Liver (tissue), 9 donors: ENCODE results near the gene CD200R1L. TPM values are rescaled to one million over a fixed set of nuclear protein-coding genes. Genes with fewer than 3 reads are reported as not detected.

Experiments used
- DNase-seq: peaks from one replicate; pipeline ENCODE4 v3.0.0-alpha.2; 2017; ENCODE audit warnings: low spot score
- H3K27ac ChIP-seq, 2 donors: one replicate each; pipeline ENCODE4 v1.7.0; 2013; ENCODE audit warnings: inconsistent platforms in 2 of 2, low read length in 2 of 2, control low read depth in 1 of 2, low read depth in 1 of 2, mild to moderate bottlenecking in 1 of 2
- H3K27me3 ChIP-seq, 4 donors: one replicate each; pipeline versions ENCODE4 v1.6.1 to v1.7.0; 2013; ENCODE audit warnings: low read length in 3 of 4, inconsistent platforms in 1 of 4, mild to moderate bottlenecking in 1 of 4, moderate library complexity in 1 of 4; ENCODE audit not compliant: control insufficient read depth in 4 of 4, insufficient read depth in 4 of 4
- H3K36me3 ChIP-seq, 4 donors: one replicate each; pipeline versions ENCODE4 v1.6.1 to v1.7.0; 2013; ENCODE audit warnings: low read length in 3 of 4, mild to moderate bottlenecking in 3 of 4, low read depth in 1 of 4, moderate library complexity in 1 of 4; ENCODE audit not compliant: control insufficient read depth in 4 of 4, insufficient read depth in 3 of 4
- H3K4me1 ChIP-seq, 4 donors: one replicate each; pipeline versions ENCODE4 v1.6.1 to v1.7.0; 2013; ENCODE audit warnings: low read length in 3 of 4, mild to moderate bottlenecking in 3 of 4, moderate library complexity in 1 of 4; ENCODE audit not compliant: control insufficient read depth in 4 of 4, insufficient read depth in 4 of 4
- H3K4me3 ChIP-seq, 3 donors: one replicate each; pipeline versions ENCODE4 v1.6.1 to v1.7.0; 2013; ENCODE audit warnings: low read length in 3 of 3, control low read depth in 1 of 3, low read depth in 1 of 3, mild to moderate bottlenecking in 1 of 3
- H3K9ac ChIP-seq, 2 donors: one replicate each; pipeline ENCODE4 v1.7.0; 2013; ENCODE audit warnings: low read length in 2 of 2, mild to moderate bottlenecking in 2 of 2, moderate library complexity in 2 of 2, control low read depth in 1 of 2, low read depth in 1 of 2
- H3K9me3 ChIP-seq, 4 donors: one replicate each; pipeline versions ENCODE4 v1.6.1 to v1.7.0; 2013; ENCODE audit warnings: low read length in 3 of 4; ENCODE audit not compliant: control insufficient read depth in 4 of 4
- ATF3 ChIP-seq: IDR thresholded peaks from 2 replicates; pipeline ENCODE4 v1.6.1; 2016; ENCODE audit warnings: antibody characterized with exemption
- CTCF ChIP-seq: fragments of 150-350 bp; IDR thresholded peaks from 2 replicates; pipeline ENCODE4 v1.5.1; 2017; ENCODE audit warnings: improper control_type of control experiment, low read depth, low read length; ENCODE audit not compliant: missing input control
- EGR1 ChIP-seq, 2 donors: IDR thresholded peaks; 2 replicates each; pipeline ENCODE4 v1.6.1; 2016 to 2018; ENCODE audit warnings: antibody characterized with exemption in 2 of 2, low read depth in 2 of 2
- FOXA1 ChIP-seq: IDR thresholded peaks from 2 replicates; pipeline ENCODE4 v1.6.1; 2016; ENCODE audit warnings: antibody characterized with exemption
- FOXA2 ChIP-seq: IDR thresholded peaks from 2 replicates; pipeline ENCODE4 v1.6.1; 2016; ENCODE audit warnings: antibody characterized with exemption
- GABPA ChIP-seq, 2 donors: IDR thresholded peaks in 1 of 2; conservative IDR thresholded peaks in 1 of 2; 2 replicates each; pipeline ENCODE4 v1.6.1; 2016; ENCODE audit warnings: antibody characterized with exemption in 2 of 2, mild to moderate bottlenecking in 1 of 2, moderate library complexity in 1 of 2
- HNF4A ChIP-seq, 2 donors: conservative IDR thresholded peaks; 2 replicates each; pipeline ENCODE4 v1.6.1; 2016; ENCODE audit warnings: antibody characterized with exemption in 2 of 2, mild to moderate bottlenecking in 2 of 2
- HNF4G ChIP-seq: IDR thresholded peaks from 2 replicates; pipeline ENCODE4 v1.6.1; 2016; ENCODE audit warnings: antibody characterized with exemption
- JUND ChIP-seq, 2 donors: IDR thresholded peaks; 2 replicates each; pipeline ENCODE4 v1.6.1; 2016; ENCODE audit warnings: antibody characterized with exemption in 2 of 2
- MAX ChIP-seq: IDR thresholded peaks from 2 replicates; pipeline ENCODE4 v1.6.1; 2016; ENCODE audit warnings: antibody characterized with exemption
- NR2F2 ChIP-seq: IDR thresholded peaks from 2 replicates; pipeline ENCODE4 v1.6.1; 2016; ENCODE audit warnings: antibody characterized with exemption
- RAD21 ChIP-seq, 2 donors: IDR thresholded peaks; 2 replicates each; pipeline ENCODE4 v1.6.1; 2016; ENCODE audit warnings: antibody characterized with exemption in 2 of 2, mild to moderate bottlenecking in 2 of 2
- REST ChIP-seq: IDR thresholded peaks from 2 replicates; pipeline ENCODE4 v1.6.1; 2016; ENCODE audit warnings: antibody characterized with exemption, mild to moderate bottlenecking
- RXRA ChIP-seq, 2 donors: IDR thresholded peaks; 2 replicates each; pipeline ENCODE4 v1.6.1; 2017 to 2018; ENCODE audit warnings: antibody characterized with exemption in 2 of 2, mild to moderate bottlenecking in 1 of 2
- SP1 ChIP-seq: IDR thresholded peaks from 2 replicates; pipeline ENCODE4 v1.6.1; 2018; ENCODE audit warnings: antibody characterized with exemption, mild to moderate bottlenecking
- TAF1 ChIP-seq: conservative IDR thresholded peaks from 2 replicates; pipeline ENCODE4 v1.6.1; 2016; ENCODE audit warnings: antibody characterized with exemption, mild to moderate bottlenecking
- WGBS: extraction: QIAGEN DNeasy Blood & Tissue Kit; methylation state at CpG from one replicate; pipeline ENCODE4 v1.1.7; 2013; 5-methylcytosine and 5-hydroxymethylcytosine counted together
- polyA plus RNA-seq, 2 donors: library from polyadenylated mRNA; stranded (reverse) in 1 of 2; unstranded in 1 of 2; fragments of 200-250 nt in 1 of 2; fragments of >200 nt in 1 of 2; fragmentation: Nextera tagmentation in 1 of 2; extraction: Ambion mirVana in 1 of 2; gene quantifications; one replicate each; pipeline versions ENCODE4 v1.2.1 to v1.2.3, GENCODE V29; 2013 to 2015
- total RNA-seq, 2 donors: library from RNA; depleted of rRNA; stranded (reverse); fragments of >200 nt; gene quantifications; one replicate each; pipeline ENCODE4 v1.2.3, GENCODE V29; 2014
- donor health status: healthy.
- donor health status: healthy.
- donor health status: healthy.
- donor health status: healthy.
- donor health status: healthy.

The CD200R1L gene
- total RNA-seq (not detected), polyA plus RNA-seq (not detected)

GRCh38 chr3:112846764-112847163, at the start of gene CD200R1L:
Gene CD200R1L (minus strand): TSS chr3:112846864. CDS start chr3:112829367, 17,497 bp downstream.
- no peak within 1 kb of the TSS for H3K9ac ChIP-seq
- 84% methylated on average over 2 of the region's 2 CpGs for WGBS
- H3K4me3 ChIP-seq: no peak within 1 kb of the TSS
- TF ChIP-seq SP1 (no peak), RXRA (IDR thresholded peaks at IDR 0.05) (no peak), NR2F2 (no peak), FOXA2 (no peak), CTCF (no peak), REST (no peak), GABPA (IDR thresholded peaks at IDR 0.05 in 1 of 2, conservative IDR thresholded peaks at IDR 0.05 in 1 of 2) (no peak), HNF4G (no peak)
- no peak within 1 kb of the TSS for H3K27ac ChIP-seq
- H3K27me3 ChIP-seq: no peaks in the 10 kb centered on the region
- H3K36me3 ChIP-seq: no peaks in the 10 kb centered on the region
- DNase-seq: no peak
- no peaks in the 10 kb centered on the region for H3K4me1 ChIP-seq
- peaks cover 2 to 5% (median 3%) of the 10 kb centered on the region in 4 donors for H3K9me3 ChIP-seq

GRCh38 chr3:112894258-112894657, 47.6 kb upstream of the CD200R1L start:
- no peaks in the 10 kb centered on the region for H3K4me1 ChIP-seq
- H3K36me3 ChIP-seq: no peaks in the 10 kb centered on the region
- WGBS: 78% methylated on average over 5 of the region's 5 CpGs
- no peak overlapping the region for H3K4me3 ChIP-seq
- H3K27me3 ChIP-seq: no peaks in the 10 kb centered on the region
- no peak for DNase-seq
- H3K27ac ChIP-seq: no peak overlapping the region
- H3K9ac ChIP-seq: no peak overlapping the region
- H3K9me3 ChIP-seq: peaks cover 0 to 4% (median 0%) of the 10 kb centered on the region in 4 donors
- TF ChIP-seq MAX (no peak), NR2F2 (no peak), RXRA (IDR thresholded peaks at IDR 0.05) (no peak), FOXA2 (no peak), HNF4G (no peak), ATF3 (no peak), RAD21 (IDR thresholded peaks at IDR 0.05) (no peak), HNF4A (conservative IDR thresholded peaks at IDR 0.05) (no peak)

GRCh38 chr3:112889357-112889756, 42.7 kb upstream of the CD200R1L start:
- H3K9me3 ChIP-seq: peaks cover 0 to 4% (median 0%) of the 10 kb centered on the region in 4 donors
- H3K4me1 ChIP-seq: no peaks in the 10 kb centered on the region
- no peaks in the 10 kb centered on the region for H3K36me3 ChIP-seq
- WGBS: 63% methylated on average over 3 of the region's 3 CpGs
- DNase-seq: no peak
- H3K27ac ChIP-seq: no peak overlapping the region
- H3K27me3 ChIP-seq: peaks cover 0 to 4% (median 1%) of the 10 kb centered on the region in 4 donors
- H3K4me3 ChIP-seq: no peak overlapping the region
- H3K9ac ChIP-seq: no peak overlapping the region
- no peak for TF ChIP-seq SP1
- TF ChIP-seq FOXA1: no peak
- TF ChIP-seq HNF4G: no peak
- no peak for TF ChIP-seq REST
- no peak for TF ChIP-seq JUND (IDR thresholded peaks at IDR 0.05)
- TF ChIP-seq HNF4A (conservative IDR thresholded peaks at IDR 0.05): no peak
- TF ChIP-seq RXRA (IDR thresholded peaks at IDR 0.05): no peak
- no peak for TF ChIP-seq NR2F2
- TF ChIP-seq TAF1: no peak
- TF ChIP-seq EGR1 (IDR thresholded peaks at IDR 0.05; ENCODE audit: low read depth in 2 of 2): no peak
- no peak for TF ChIP-seq MAX
- TF ChIP-seq FOXA2: no peak
